Measurements from ENCODE around the gene DHCR7.

Gene DHCR7

DNA sequence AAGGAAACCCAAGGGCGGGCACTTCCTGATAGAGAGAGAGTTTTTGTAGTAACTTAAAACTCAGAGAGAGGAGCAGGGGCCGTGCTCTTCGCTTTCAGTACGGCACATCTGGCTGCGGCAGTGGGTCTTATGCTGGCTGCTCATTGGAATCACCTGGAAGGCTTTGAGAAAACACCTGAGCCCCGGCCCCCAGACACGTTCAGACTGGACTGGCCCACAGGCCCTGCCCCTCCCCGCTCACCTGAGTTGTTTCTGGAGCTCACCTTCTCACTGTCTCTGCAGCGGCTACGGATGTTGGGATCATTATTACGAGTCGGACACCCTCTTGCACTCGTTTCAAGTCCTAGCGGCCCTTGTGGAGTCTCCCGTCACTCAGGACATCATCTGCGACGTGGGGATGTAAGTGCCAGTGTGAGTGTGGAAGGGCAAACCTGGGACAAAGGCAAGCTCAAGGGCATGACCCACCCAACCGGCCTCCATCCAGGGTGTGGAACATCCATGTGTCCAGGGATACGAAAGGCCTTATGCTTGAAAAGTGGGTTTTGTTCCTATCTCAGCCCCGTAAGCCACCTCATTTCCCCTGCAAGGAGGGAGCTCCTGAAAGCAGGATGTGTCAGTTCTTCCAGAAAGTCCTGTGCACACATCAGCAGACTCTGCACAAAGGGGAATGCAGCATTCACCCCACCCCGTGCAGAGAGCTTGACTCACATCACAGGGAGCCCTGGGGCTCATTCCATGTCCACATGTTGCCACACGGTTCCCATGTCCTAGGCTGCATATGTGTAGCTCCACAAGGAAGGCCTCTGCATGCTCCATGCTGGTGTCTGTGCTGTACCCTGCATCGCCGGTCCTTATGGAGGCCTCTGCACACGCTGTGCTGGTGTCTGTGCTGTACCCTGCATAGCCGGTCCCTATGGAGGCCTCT is 10.2 kb upstream of the DHCR7 start:
- intact Hi-C loops (cut with DNase I; ENCODE audit: low total_unique reads): no loop called here
- Histone ChIP-seq H3K4me3 (no peak overlapping the region), H3K9me3 (no peaks in the 10 kb centered on the region), H3K27ac (no peak overlapping the region), H3K36me3 (peaks cover 64 to 81% (median 81%) of the 10 kb centered on the region in 3 donors), H3K27me3 (no peaks in the 10 kb centered on the region), H3K4me1 (peaks cover 0 to 15% (median 10%) of the 10 kb centered on the region in 4 donors)
- TF ChIP-seq, protein P1, sequence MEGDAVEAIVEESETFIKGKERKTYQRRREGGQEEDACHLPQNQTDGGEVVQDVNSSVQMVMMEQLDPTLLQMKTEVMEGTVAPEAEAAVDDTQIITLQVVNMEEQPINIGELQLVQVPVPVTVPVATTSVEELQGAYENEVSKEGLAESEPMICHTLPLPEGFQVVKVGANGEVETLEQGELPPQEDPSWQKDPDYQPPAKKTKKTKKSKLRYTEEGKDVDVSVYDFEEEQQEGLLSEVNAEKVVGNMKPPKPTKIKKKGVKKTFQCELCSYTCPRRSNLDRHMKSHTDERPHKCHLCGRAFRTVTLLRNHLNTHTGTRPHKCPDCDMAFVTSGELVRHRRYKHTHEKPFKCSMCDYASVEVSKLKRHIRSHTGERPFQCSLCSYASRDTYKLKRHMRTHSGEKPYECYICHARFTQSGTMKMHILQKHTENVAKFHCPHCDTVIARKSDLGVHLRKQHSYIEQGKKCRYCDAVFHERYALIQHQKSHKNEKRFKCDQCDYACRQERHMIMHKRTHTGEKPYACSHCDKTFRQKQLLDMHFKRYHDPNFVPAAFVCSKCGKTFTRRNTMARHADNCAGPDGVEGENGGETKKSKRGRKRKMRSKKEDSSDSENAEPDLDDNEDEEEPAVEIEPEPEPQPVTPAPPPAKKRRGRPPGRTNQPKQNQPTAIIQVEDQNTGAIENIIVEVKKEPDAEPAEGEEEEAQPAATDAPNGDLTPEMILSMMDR (IDR thresholded peaks at IDR 0.05): no peak
- no peak for DNase-seq

DNA sequence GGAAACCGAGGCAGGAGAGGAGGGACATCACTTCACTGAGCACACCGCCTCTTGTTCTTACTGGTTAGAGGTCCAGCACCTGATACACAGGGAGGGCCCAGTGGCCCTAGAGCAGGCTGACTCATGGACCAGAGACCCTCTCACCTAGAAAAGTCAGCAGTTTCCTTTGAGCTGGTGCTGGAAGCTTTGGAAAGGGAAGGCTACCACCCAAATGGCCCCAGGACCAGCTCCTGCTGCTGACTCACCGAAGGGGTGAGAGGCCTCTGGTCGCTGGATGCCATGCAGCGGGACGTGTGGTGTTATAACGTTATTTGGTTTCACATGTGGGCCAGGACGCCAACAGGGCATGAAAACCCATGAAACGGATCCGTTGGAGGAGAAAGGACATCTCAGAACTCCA is 8.6 kb upstream of the DHCR7 start:
- no peak for DNase-seq
- peaks cover 62 to 65% (median 65%) of the 10 kb centered on the region in 3 donors for H3K36me3 ChIP-seq
- TF ChIP-seq, protein P1 (IDR thresholded peaks at IDR 0.05): no peak

DNA sequence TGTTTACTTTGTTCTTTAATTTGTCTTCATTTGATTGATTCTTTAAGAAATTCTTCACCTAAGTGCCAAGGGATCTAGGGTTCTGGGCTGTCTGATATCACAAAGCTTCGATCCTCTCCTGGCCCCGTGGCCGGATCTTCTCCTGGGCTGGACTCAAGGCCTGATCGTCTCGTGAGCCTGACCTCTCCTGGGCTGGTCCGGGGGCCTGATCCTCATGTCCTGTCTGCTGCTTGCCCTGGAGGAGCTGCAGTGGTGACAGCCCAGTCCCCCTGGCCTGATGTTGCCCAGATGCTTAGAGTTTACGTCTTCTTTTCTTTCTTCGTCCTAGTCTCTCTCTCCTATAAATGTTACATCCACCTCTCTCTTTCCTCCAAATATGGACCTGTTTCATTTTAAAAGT is 8.1 kb upstream of the DHCR7 start:
- intact Hi-C loops (cut with DNase I; ENCODE audit: low total_unique reads): no loop called here
- no peak overlapping the region for H3K27ac ChIP-seq
- peaks cover 60% of the 10 kb centered on the region in 3 donors for H3K36me3 ChIP-seq
- no peaks in the 10 kb centered on the region for H3K9me3 ChIP-seq
- TF ChIP-seq, protein P1 (IDR thresholded peaks at IDR 0.05): no peak
- no peak for DNase-seq
- H3K27me3 ChIP-seq: no peaks in the 10 kb centered on the region
- H3K4me1 ChIP-seq: peaks cover 0 to 24% (median 16%) of the 10 kb centered on the region in 4 donors
- H3K4me3 ChIP-seq: no peak overlapping the region

More for the DNA sequence above, 8.6 kb upstream of the DHCR7 start:
- no peaks in the 10 kb centered on the region for H3K9me3 ChIP-seq
- H3K4me1 ChIP-seq: peaks cover 0 to 19% (median 14%) of the 10 kb centered on the region in 4 donors
- no peak overlapping the region for H3K27ac ChIP-seq
- intact Hi-C loops (cut with DNase I; ENCODE audit: low total_unique reads): no loop called here
- no peak overlapping the region for H3K4me3 ChIP-seq
- no peaks in the 10 kb centered on the region for H3K27me3 ChIP-seq

DNA sequence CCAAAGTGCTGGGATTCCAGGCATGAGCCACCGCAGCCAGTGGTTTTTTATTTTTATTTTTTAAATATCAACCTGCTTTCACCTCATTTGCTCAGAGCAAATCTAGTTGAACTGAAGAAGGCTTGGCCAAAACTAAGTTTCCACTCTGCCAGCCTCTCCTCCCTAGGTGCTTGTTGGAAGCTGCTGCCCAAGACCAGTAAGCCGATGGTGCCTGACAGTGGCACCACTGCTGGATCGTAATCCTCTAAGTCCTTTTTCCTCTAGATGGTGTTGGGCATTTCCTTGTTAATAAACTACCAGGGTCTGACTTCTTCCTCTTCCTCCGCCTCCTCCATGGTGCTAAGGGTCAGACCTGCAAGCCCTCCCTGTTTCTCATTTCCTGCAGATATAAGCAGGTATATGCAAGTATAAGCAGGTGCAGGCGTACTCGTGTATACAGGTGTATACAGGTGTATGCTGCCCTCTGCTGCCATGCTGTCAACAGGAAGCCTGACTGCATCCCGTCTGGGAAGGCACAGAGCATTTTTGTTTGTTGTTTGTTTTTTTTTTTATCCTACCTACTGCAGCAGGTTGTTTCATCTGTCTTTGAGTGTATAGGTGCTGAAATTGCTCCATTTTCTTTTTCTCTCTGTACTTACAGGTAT is 6.4 kb upstream of the DHCR7 start:
- Histone ChIP-seq H3K4me1 (peaks cover 0 to 26% (median 18%) of the 10 kb centered on the region in 4 donors), H3K27ac (no peak overlapping the region), H3K36me3 (peaks cover 43 to 47% (median 43%) of the 10 kb centered on the region in 3 donors), H3K27me3 (no peaks in the 10 kb centered on the region), H3K9me3 (no peaks in the 10 kb centered on the region), H3K4me3 (peak overlapping the region; percentile 83 to 84)
- no peak for DNase-seq
- intact Hi-C loops (cut with DNase I; ENCODE audit: low total_unique reads): no loop called here
- TF ChIP-seq, protein P1 (IDR thresholded peaks at IDR 0.05): no peak

DNA sequence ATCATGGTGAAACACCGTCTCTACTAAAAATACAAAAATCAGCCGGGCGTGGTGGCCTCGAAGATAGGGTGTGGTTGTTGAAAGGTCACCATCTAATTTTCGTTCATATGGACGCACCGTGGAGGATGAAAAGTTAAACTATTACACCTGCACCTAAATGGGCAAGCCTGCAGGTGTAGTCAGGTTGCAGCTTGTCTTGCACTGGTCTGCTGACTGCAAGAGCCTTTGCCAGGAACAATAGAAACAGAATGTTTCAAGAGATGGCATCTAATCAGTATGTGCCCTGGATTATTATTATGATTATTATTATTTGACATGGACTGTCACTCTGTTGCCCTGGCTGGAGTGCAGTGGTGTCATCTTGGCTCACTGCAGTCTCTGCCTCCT is 5.7 kb upstream of the DHCR7 start:
- Histone ChIP-seq H3K27me3 (no peaks in the 10 kb centered on the region), H3K9me3 (no peaks in the 10 kb centered on the region), H3K4me1 (peaks cover 0 to 33% (median 25%) of the 10 kb centered on the region in 4 donors), H3K27ac (peak overlapping the region; percentile 80 to 89), H3K4me3 (peak overlapping the region; percentile 83 to 84), H3K36me3 (peaks cover 36 to 40% (median 36%) of the 10 kb centered on the region in 3 donors)
- intact Hi-C loops (cut with DNase I; ENCODE audit: low total_unique reads): no loop called here
- DNase-seq: no peak
- TF ChIP-seq, protein P1 (IDR thresholded peaks at IDR 0.05): no peak
